ENCODE data around the gene SLC9A8. TPM values are rescaled to one million over a fixed set of nuclear protein-coding genes. Genes with fewer than 3 reads are reported as not detected.
"Not testable (repeated sequence)": the region's sequence is repeated elsewhere in the genome, so short reads cannot be mapped to it uniquely, and the experiment has no call there.

Gene SLC9A8
- total and polyA plus RNA-seq, 7 experiments from 2014 or later = 6.2 to 42.5 (median 23.6) TPM

DNA sequence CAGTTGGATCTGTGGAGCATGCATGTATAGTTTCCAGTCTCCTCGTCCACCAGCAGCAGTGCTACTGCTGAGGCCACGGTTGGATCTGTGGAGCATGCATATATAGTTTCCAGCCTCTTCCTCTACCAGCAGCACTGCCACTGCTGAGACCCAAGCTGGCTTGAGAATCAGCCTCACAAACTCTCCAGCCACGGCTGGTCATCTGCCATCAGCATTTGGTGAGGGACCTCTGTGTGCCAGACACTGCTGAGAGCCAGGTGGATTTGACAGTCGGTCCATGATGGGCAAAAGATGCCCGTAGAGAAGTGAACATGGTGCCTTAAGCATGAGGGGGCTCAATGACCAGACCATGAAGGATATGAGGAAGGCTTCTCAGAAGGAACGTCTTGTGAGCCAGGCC lies 46.4 kb downstream of the SLC9A8 start:
- Histone ChIP-seq H3K27ac (ENCODE audit: low read depth, low read length) (no peak overlapping the region), H3K4me1 (ENCODE audit: control insufficient read depth in 2 of 2, insufficient read depth in 2 of 2, low read length in 2 of 2) (no peaks in the 10 kb centered on the region), H3K9me3 (ENCODE audit: control insufficient read depth in 2 of 3, low read length in 3 of 3) (no peaks in the 10 kb centered on the region), H3K4me3 (ENCODE audit: low read length) (no peak overlapping the region), H3K36me3 (ENCODE audit: control insufficient read depth in 2 of 3, insufficient read depth in 3 of 3, low read length in 3 of 3) (peaks cover 4 to 49% (median 7%) of the 10 kb centered on the region in 3 experiments), H3K27me3 (ENCODE audit: control insufficient read depth in 2 of 2, insufficient read depth in 2 of 2, low read length in 2 of 2) (no peaks in the 10 kb centered on the region)
- CTCF ChIA-PET = no interaction called here
- H3K27ac Mint-ChIP-seq = no peak overlapping the region
- no peak overlapping the region for H3K4me3 Mint-ChIP-seq
- peaks cover 0 to 55% (median 14%) of the 10 kb centered on the region in 5 donors for H3K36me3 Mint-ChIP-seq
- POLR2A ChIA-PET = no interaction called here
- H3K9me3 Mint-ChIP-seq = no peaks in the 10 kb centered on the region
- intact Hi-C loops (cut with micrococcal nuclease) = no loop called here
- no peaks in the 10 kb centered on the region for H3K27me3 Mint-ChIP-seq
- DNase-seq = no peak
- peaks cover 0 to 17% (median 4%) of the 10 kb centered on the region in 7 donors for H3K4me1 Mint-ChIP-seq
- no peak for ATAC-seq

DNA sequence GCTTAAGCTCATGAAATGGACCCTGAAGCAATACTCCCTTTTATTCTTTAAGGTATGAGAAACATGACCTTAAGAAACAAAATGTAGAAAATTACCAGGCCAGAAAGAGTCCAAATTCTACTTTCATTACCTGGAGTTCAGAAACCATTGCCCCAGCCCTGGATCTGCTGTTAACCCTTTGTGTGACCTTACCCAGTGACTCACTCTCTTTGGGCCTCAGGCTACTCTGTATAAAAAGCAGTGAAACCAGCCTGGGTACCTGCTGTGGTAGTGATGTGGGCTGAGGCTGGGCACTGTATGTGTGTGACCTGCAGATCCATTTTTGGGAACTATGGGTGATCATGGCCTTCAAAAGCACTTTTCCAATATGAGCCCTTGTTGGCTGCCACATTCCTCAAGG lies 47.2 kb downstream of the SLC9A8 start:
- H3K27me3 ChIP-seq (ENCODE audit: control insufficient read depth in 2 of 2, insufficient read depth in 2 of 2, low read length in 2 of 2) = no peaks in the 10 kb centered on the region
- Mint-ChIP-seq H3K27me3 (no peaks in the 10 kb centered on the region), H3K36me3 (peaks cover 3 to 56% (median 22%) of the 10 kb centered on the region in 5 donors), H3K4me3 (no peak overlapping the region), H3K9me3 (no peaks in the 10 kb centered on the region), H3K4me1 (peaks cover 0 to 17% (median 3%) of the 10 kb centered on the region in 7 donors), H3K27ac (peak overlapping the region in 1 of 9 donors; percentile 9)
- no peaks in the 10 kb centered on the region for H3K4me1 ChIP-seq (ENCODE audit: control insufficient read depth in 2 of 2, insufficient read depth in 2 of 2, low read length in 2 of 2)
- peaks cover 4 to 48% (median 8%) of the 10 kb centered on the region in 3 experiments for H3K36me3 ChIP-seq (ENCODE audit: control insufficient read depth in 2 of 3, insufficient read depth in 3 of 3, low read length in 3 of 3)
- ChIA-PET CTCF (interaction anchor here (0.7 kb wide), 1 partner anchor 1094 kb away, joined by 3 read pairs; no protein-coding TSS in a partner anchor), POLR2A (interaction anchor here (0.7 kb wide), 1 partner anchor 943 kb away, joined by 3 read pairs; no protein-coding TSS in a partner anchor)
- no peaks in the 10 kb centered on the region for H3K9me3 ChIP-seq (ENCODE audit: control insufficient read depth in 2 of 3, low read length in 3 of 3)
- ATAC-seq = no peak
- intact Hi-C loops (cut with micrococcal nuclease) = no loop called here
- H3K4me3 ChIP-seq (ENCODE audit: low read length) = no peak overlapping the region
- no peak for DNase-seq
- H3K27ac ChIP-seq (ENCODE audit: low read depth, low read length) = no peak overlapping the region

DNA sequence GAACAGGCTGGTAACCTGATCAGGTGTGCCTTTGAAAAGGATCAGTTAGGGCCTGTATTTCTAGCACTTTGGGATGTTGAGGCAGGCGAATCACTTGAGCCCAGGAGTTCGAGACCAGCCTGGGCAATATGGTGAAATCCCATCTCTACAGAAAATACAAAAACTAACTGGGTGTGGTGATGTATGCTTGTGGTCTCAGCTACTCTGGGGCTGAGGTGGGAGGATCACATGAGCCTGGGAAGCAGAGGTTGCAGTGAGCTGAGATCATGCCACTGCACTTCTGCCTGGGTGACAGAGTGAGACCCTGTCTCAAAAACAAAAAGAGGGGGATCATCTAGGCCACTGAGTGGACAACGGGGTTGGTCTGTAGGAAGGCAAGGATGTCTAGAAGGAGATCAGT lies 48.6 kb downstream of the SLC9A8 start:
- intact Hi-C loops (cut with micrococcal nuclease); H3K9me3 Mint-ChIP-seq; H3K4me1 ChIP-seq (ENCODE audit: control insufficient read depth in 2 of 2, insufficient read depth in 2 of 2, low read length in 2 of 2); ATAC-seq; H3K27me3 ChIP-seq (ENCODE audit: control insufficient read depth in 2 of 2, insufficient read depth in 2 of 2, low read length in 2 of 2); H3K27me3 Mint-ChIP-seq; H3K9me3 ChIP-seq (ENCODE audit: control insufficient read depth in 2 of 3, low read length in 3 of 3); CTCF ChIA-PET; H3K27ac ChIP-seq (ENCODE audit: low read depth, low read length); DNase-seq; POLR2A ChIA-PET; H3K4me3 ChIP-seq (ENCODE audit: low read length): not testable (repeated sequence)
- peak overlapping the region in 2 of 9 donors; percentile 60 to 62 for H3K27ac Mint-ChIP-seq
- peaks cover 4 to 48% (median 16%) of the 10 kb centered on the region in 3 experiments for H3K36me3 ChIP-seq (ENCODE audit: control insufficient read depth in 2 of 3, insufficient read depth in 3 of 3, low read length in 3 of 3)
- peaks cover 4 to 56% (median 16%) of the 10 kb centered on the region in 5 donors for H3K36me3 Mint-ChIP-seq
- peaks cover 0 to 17% (median 3%) of the 10 kb centered on the region in 7 donors for H3K4me1 Mint-ChIP-seq
- H3K4me3 Mint-ChIP-seq = peak overlapping the region in 1 of 10 donors; percentile 57

DNA sequence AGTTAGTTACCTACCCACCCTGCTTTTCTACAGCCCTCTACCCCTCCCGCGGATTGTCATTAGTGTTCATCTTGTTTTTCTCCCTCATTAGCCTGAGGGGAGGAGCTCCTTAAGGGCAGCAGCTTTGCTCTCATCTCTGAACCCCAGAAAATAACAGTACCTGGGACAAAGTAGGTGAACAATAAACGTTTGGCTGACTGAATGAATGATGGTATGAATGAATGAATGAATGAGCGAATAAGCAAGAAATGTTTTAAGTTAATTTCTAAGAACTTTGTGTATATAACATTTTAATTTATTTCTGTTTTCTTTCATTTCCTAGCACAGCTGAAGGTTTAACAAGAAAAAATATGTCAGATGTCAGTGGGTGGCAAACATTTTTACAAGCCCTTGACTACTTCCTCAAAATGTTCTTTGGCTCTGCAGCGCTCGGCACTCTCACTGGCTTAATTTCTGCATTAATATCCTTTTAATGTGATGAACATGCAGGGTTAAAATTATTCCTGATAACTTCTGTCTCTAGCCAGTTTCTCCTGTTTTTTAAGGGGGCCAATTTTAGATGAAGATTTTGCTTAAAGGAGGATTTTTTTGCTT lies 50.1 kb downstream of the SLC9A8 start:
- peaks cover 4 to 52% (median 16%) of the 10 kb centered on the region in 5 donors for H3K36me3 Mint-ChIP-seq
- H3K36me3 ChIP-seq (ENCODE audit: control insufficient read depth in 2 of 3, insufficient read depth in 3 of 3, low read length in 3 of 3) = peaks cover 4 to 53% (median 9%) of the 10 kb centered on the region in 3 experiments

DNA sequence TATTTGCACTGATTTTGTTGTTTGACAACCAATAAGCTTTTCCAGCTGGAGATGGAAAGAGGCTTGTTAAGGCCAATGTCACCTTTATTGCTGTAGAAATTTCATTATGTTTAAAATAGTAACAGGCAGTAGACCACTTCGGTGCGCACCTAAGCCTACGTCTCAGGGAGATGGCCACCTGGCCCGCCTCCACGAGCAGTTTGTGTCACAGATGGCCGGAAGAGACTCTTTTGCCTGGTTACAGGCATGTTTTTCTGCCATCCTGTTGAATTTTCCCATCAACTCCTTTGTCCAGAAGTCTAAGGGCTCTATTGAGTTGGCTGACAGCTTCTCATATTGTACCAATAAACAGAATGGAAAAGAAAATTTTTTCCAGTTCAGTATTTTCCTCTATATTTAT lies 51.0 kb downstream of the SLC9A8 start:
- peaks cover 4 to 54% (median 9%) of the 10 kb centered on the region in 3 experiments for H3K36me3 ChIP-seq (ENCODE audit: control insufficient read depth in 2 of 3, insufficient read depth in 3 of 3, low read length in 3 of 3)
- peaks cover 0 to 17% (median 3%) of the 10 kb centered on the region in 7 donors for H3K4me1 Mint-ChIP-seq
- ChIA-PET CTCF (no interaction called here), POLR2A (no interaction called here)
- ATAC-seq (no peak), DNase-seq (no peak)
- intact Hi-C loops (cut with micrococcal nuclease) = no loop called here
- no peaks in the 10 kb centered on the region for H3K27me3 Mint-ChIP-seq
- no peaks in the 10 kb centered on the region for H3K9me3 ChIP-seq (ENCODE audit: control insufficient read depth in 2 of 3, low read length in 3 of 3)
- H3K4me1 ChIP-seq (ENCODE audit: control insufficient read depth in 2 of 2, insufficient read depth in 2 of 2, low read length in 2 of 2) = no peaks in the 10 kb centered on the region
- H3K27ac ChIP-seq (ENCODE audit: low read depth, low read length) = no peak overlapping the region
- no peak overlapping the region for H3K4me3 ChIP-seq (ENCODE audit: low read length)
- H3K36me3 Mint-ChIP-seq = peaks cover 4 to 56% (median 16%) of the 10 kb centered on the region in 5 donors
- no peak overlapping the region for H3K27ac Mint-ChIP-seq
- no peaks in the 10 kb centered on the region for H3K27me3 ChIP-seq (ENCODE audit: control insufficient read depth in 2 of 2, insufficient read depth in 2 of 2, low read length in 2 of 2)
- no peak overlapping the region for H3K4me3 Mint-ChIP-seq
- no peaks in the 10 kb centered on the region for H3K9me3 Mint-ChIP-seq

More for the DNA sequence above, 50.1 kb downstream of the SLC9A8 start:
- Histone ChIP-seq H3K27ac (ENCODE audit: low read depth, low read length) (no peak overlapping the region), H3K9me3 (ENCODE audit: control insufficient read depth in 2 of 3, low read length in 3 of 3) (no peaks in the 10 kb centered on the region), H3K4me1 (ENCODE audit: control insufficient read depth in 2 of 2, insufficient read depth in 2 of 2, low read length in 2 of 2) (no peaks in the 10 kb centered on the region), H3K27me3 (ENCODE audit: control insufficient read depth in 2 of 2, insufficient read depth in 2 of 2, low read length in 2 of 2) (no peaks in the 10 kb centered on the region), H3K4me3 (ENCODE audit: low read length) (no peak overlapping the region)
- POLR2A ChIA-PET = no interaction called here
- no peak for ATAC-seq
- Mint-ChIP-seq H3K4me3 (no peak overlapping the region), H3K9me3 (no peaks in the 10 kb centered on the region), H3K27ac (no peak overlapping the region), H3K27me3 (no peaks in the 10 kb centered on the region), H3K4me1 (peaks cover 0 to 17% (median 3%) of the 10 kb centered on the region in 7 donors)
- no peak for DNase-seq
- intact Hi-C loops (cut with micrococcal nuclease) = no loop called here
- CTCF ChIA-PET = no interaction called here

DNA sequence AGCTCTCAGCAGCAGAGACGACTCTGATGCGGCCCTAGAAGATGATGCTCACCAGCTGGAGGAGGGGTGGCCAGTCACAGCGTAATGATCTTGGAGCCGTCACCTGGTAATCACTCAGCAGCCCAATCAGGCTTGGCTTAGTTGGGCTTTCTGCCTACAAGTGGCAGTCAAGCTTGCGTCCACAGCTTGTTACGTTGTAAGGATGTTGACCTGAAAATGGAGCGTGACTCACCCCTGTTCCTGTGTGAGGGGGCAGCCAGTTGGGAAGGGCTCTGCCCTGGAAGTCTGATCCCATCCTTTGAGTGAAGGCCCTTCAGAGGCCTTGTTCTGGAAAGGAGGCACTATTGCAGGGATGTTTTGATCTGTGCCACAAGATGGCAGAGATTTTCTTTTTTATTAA lies 52.9 kb downstream of the SLC9A8 start:
- DNase-seq = no peak
- intact Hi-C loops (cut with micrococcal nuclease) = no loop called here
- CTCF ChIA-PET = no interaction called here
- Histone ChIP-seq H3K27me3 (ENCODE audit: control insufficient read depth in 2 of 2, insufficient read depth in 2 of 2, low read length in 2 of 2) (no peaks in the 10 kb centered on the region), H3K27ac (ENCODE audit: low read depth, low read length) (no peak overlapping the region), H3K4me3 (ENCODE audit: low read length) (no peak overlapping the region), H3K9me3 (ENCODE audit: control insufficient read depth in 2 of 3, low read length in 3 of 3) (no peaks in the 10 kb centered on the region), H3K4me1 (ENCODE audit: control insufficient read depth in 2 of 2, insufficient read depth in 2 of 2, low read length in 2 of 2) (no peaks in the 10 kb centered on the region), H3K36me3 (ENCODE audit: control insufficient read depth in 2 of 3, insufficient read depth in 3 of 3, low read length in 3 of 3) (peaks cover 4 to 41% (median 9%) of the 10 kb centered on the region in 3 experiments)
- H3K27ac Mint-ChIP-seq = no peak overlapping the region
- no peaks in the 10 kb centered on the region for H3K27me3 Mint-ChIP-seq
- no peak overlapping the region for H3K4me3 Mint-ChIP-seq
- POLR2A ChIA-PET = interaction anchor here (0.8 kb wide), 1 partner anchor 217 kb away, joined by 3 read pairs; no protein-coding TSS in a partner anchor
- peaks cover 4 to 57% (median 16%) of the 10 kb centered on the region in 5 donors for H3K36me3 Mint-ChIP-seq
- no peaks in the 10 kb centered on the region for H3K9me3 Mint-ChIP-seq
- ATAC-seq = no peak
- peaks cover 0 to 11% (median 4%) of the 10 kb centered on the region in 7 donors for H3K4me1 Mint-ChIP-seq

DNA sequence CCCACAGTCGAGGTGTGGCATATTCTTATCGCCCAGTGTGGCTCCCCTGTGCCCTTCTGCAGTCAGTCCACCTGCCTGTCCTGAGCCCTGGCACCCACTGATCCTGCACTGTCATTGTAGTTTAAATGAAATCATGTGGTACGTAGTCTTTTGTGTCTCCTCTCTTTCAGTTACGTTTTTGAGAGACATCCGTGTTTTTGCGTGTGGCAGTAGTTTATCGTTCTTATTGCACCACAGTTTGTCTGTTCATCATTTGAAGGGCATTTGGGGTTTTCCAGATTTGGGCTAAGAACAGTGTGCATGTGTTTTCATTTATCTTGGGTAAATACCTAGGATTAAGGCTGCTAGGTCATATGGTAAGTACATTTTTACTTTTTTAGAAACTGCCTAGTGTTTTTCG lies 53.4 kb downstream of the SLC9A8 start:
- POLR2A ChIA-PET = no interaction called here
- H3K4me3 Mint-ChIP-seq = no peak overlapping the region
- H3K4me1 Mint-ChIP-seq = peaks cover 0 to 7% (median 0%) of the 10 kb centered on the region in 7 donors
- no peaks in the 10 kb centered on the region for H3K4me1 ChIP-seq (ENCODE audit: control insufficient read depth in 2 of 2, insufficient read depth in 2 of 2, low read length in 2 of 2)
- H3K27ac Mint-ChIP-seq = peak overlapping the region in 1 of 9 donors; percentile 38
- no peak overlapping the region for H3K27ac ChIP-seq (ENCODE audit: low read depth, low read length)
- intact Hi-C loops (cut with micrococcal nuclease) = no loop called here
- CTCF ChIA-PET = no interaction called here
- no peaks in the 10 kb centered on the region for H3K9me3 ChIP-seq (ENCODE audit: control insufficient read depth in 2 of 3, low read length in 3 of 3)
- peaks cover 4 to 53% (median 12%) of the 10 kb centered on the region in 5 donors for H3K36me3 Mint-ChIP-seq
- H3K27me3 ChIP-seq (ENCODE audit: control insufficient read depth in 2 of 2, insufficient read depth in 2 of 2, low read length in 2 of 2) = no peaks in the 10 kb centered on the region
- H3K27me3 Mint-ChIP-seq = no peaks in the 10 kb centered on the region
- ATAC-seq (no peak), DNase-seq (no peak)
- no peaks in the 10 kb centered on the region for H3K9me3 Mint-ChIP-seq
- peaks cover 4 to 42% (median 9%) of the 10 kb centered on the region in 3 experiments for H3K36me3 ChIP-seq (ENCODE audit: control insufficient read depth in 2 of 3, insufficient read depth in 3 of 3, low read length in 3 of 3)
- H3K4me3 ChIP-seq (ENCODE audit: low read length) = no peak overlapping the region

Data from naive thymus-derived CD4-positive, alpha-beta T cell (primary cell).